ENCODE measurements around the gene KCNC1. TPM values are rescaled to one million over a fixed set of nuclear protein-coding genes. Genes with fewer than 3 reads are reported as not detected.

Gene KCNC1
- total and polyA plus RNA-seq, 2 of the 4 experiments (the other 2 are of a cell fraction) = 0.03 TPM; not detected in 1

DNA sequence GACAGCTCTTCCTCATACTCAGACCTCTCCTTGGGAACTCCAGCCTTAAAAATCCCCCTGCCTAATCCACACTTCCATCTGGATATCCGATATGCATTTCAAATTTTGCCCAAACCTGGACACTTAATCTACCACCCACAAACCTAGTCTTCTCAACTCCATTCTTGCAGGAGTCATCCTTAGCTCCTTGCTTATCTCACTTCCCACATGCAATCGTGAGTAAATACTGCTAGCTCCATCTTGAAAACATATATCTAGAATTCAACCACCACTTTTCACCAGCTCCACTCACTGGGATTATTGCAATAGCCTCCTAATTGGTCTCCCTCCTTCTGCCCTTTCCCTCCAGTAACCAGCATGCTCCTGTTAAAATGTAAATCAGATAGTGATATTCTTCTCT, 17.8 kb upstream of the KCNC1 start:
- in situ Hi-C loops (cut with MboI; ENCODE audit: low sequenced_read_pairs) (no loop called here), intact Hi-C loops (cut with micrococcal nuclease) (no loop called here), dilution Hi-C loops (cut with HindIII; ENCODE audit: low sequenced_read_pairs, unreplicated experiment) (no loop called here)
- H3K9me1 ChIP-seq (ENCODE audit: insufficient read depth, low read length) = no peaks in the 10 kb centered on the region
- 38% methylated on average over 2 of the region's 2 CpGs; no CpG with 5 or more reads in 1 of the 2 experiments for WGBS, 2 experiments (ENCODE audit: extremely low coverage in 2 of 2, insufficient read length in 1 of 2)
- BruUV-seq (replicated peaks) = no TSS peak
- no peak overlapping the region for H3K4me3 ChIP-seq (ENCODE audit: insufficient read depth, low read depth, low read length)
- no peaks in the 10 kb centered on the region for H3K9me3 ChIP-seq (ENCODE audit: control insufficient read depth, insufficient read depth, low read length)
- DNase-seq (no peak), ATAC-seq (ENCODE audit: low read depth) (no peak)
- H3K9ac ChIP-seq (ENCODE audit: low read depth, low read length) = no peak overlapping the region
- H3K14ac ChIP-seq (replicated peaks; ENCODE audit: low read depth, low read length) = no peak overlapping the region
- H3K27me3 ChIP-seq (ENCODE audit: control insufficient read depth, insufficient read depth, low read length) = peaks cover 60% of the 10 kb centered on the region
- no peak overlapping the region for H2AK5ac ChIP-seq (ENCODE audit: low read depth, low read length)
- H3K4me2 ChIP-seq (ENCODE audit: low read depth, low read length) = no peak overlapping the region
- H2BK5ac ChIP-seq (ENCODE audit: low read depth, low read length, poor library complexity, severe bottlenecking) = no peak overlapping the region
- no peaks in the 10 kb centered on the region for H3K36me3 ChIP-seq (ENCODE audit: control insufficient read depth, insufficient read depth, low read length)
- no peaks in the 10 kb centered on the region for H4K20me1 ChIP-seq (ENCODE audit: insufficient read depth, low read length)
- no peak overlapping the region for H2BK120ac ChIP-seq (ENCODE audit: low read depth, low read length)
- POLR2A ChIA-PET (ENCODE audit: unreplicated experiment) = no interaction called here
- no peak overlapping the region for H4K5ac ChIP-seq (ENCODE audit: low read depth, low read length)
- H2AK9ac ChIP-seq (replicated peaks; ENCODE audit: low read depth, low read length, poor library complexity) = no peak overlapping the region
- no peak overlapping the region for H2BK15ac ChIP-seq (ENCODE audit: low read depth, low read length)
- H3K18ac ChIP-seq (ENCODE audit: low read depth, low read length) = no peak overlapping the region
- CTCF ChIA-PET = interaction anchor here (1.6 kb wide), 1 partner anchor 14 kb away, joined by 3 read pairs; no protein-coding TSS in a partner anchor
- H4K8ac ChIP-seq (ENCODE audit: low read depth in 2 of 2, low read length in 2 of 2) = no peak overlapping the region
- TF ChIP-seq RAD21 (IDR thresholded peaks at IDR 0.05; ENCODE audit: low read length) = no peak
- TF ChIP-seq ELK1 (IDR thresholded peaks at IDR 0.05; ENCODE audit: borderline replicate concordance, low read depth, low read length) = no peak
- TF ChIP-seq USF2 (IDR thresholded peaks at IDR 0.05; ENCODE audit: low read depth, low read length) = no peak
- no peak overlapping the region for H4K91ac ChIP-seq (ENCODE audit: insufficient read depth, low read depth, low read length)
- no peak overlapping the region for H2BK20ac ChIP-seq (ENCODE audit: low read depth, low read length)
- no peak overlapping the region for H3K56ac ChIP-seq (ENCODE audit: extremely low read depth, insufficient read depth, low read length)
- H3K23ac ChIP-seq (ENCODE audit: low read depth, low read length) = no peak overlapping the region
- H3K4ac ChIP-seq (ENCODE audit: low read depth, low read length) = no peak overlapping the region
- H3K79me1 ChIP-seq (ENCODE audit: low read depth in 1 of 2, low read length in 2 of 2) = no peaks in the 10 kb centered on the region
- no peak overlapping the region for H2AFZ ChIP-seq (replicated peaks; ENCODE audit: low read length, poor library complexity)
- H3K27ac ChIP-seq (ENCODE audit: insufficient read depth, low read length) = no peak overlapping the region
- H3K4me1 ChIP-seq (ENCODE audit: control insufficient read depth, insufficient read depth, low read length) = no peaks in the 10 kb centered on the region
